Loucy (cell line): Measurements from ENCODE around the gene NR1D2.

Experiments
- H2AFZ ChIP-seq: fragments of 200-600 bp; sonication (generic); 2 replicates; pipeline ENCODE4 v1.6.0; 2016; ENCODE audit warnings: antibody characterized with exemption, mild to moderate bottlenecking, low read length, moderate library complexity
- H3F3A ChIP-seq: fragments of 200-600 bp; 2 replicates; pipeline ENCODE4 v1.6.0; 2016; ENCODE audit warnings: antibody characterized with exemption, low read depth, mild to moderate bottlenecking
- H3K27me3 ChIP-seq: fragments of 200-600 bp; sonication (generic); 2 replicates; pipeline ENCODE4 v1.6.1; 2014; ENCODE audit warnings: low read length, mild to moderate bottlenecking; ENCODE audit not compliant: insufficient read depth, poor library complexity, severe bottlenecking
- H3K36me3 ChIP-seq: fragments of 200-600 bp; sonication (generic); 2 replicates; pipeline ENCODE4 v1.6.1; 2016; ENCODE audit warnings: low read length; ENCODE audit not compliant: insufficient read depth
- H3K4me1 ChIP-seq: fragments of 200-600 bp; sonication (generic); 2 replicates; pipeline ENCODE4 v1.5.1; 2014; ENCODE audit warnings: low read length, mild to moderate bottlenecking; ENCODE audit not compliant: insufficient read depth, poor library complexity, severe bottlenecking
- H3K4me2 ChIP-seq: fragments of 200-600 bp; sonication (generic); 2 replicates; pipeline ENCODE4 v1.6.0; 2014; ENCODE audit warnings: antibody characterized with exemption, low read length, low read depth, mild to moderate bottlenecking; ENCODE audit not compliant: poor library complexity, severe bottlenecking
- H3K4me3 ChIP-seq: fragments of 200-600 bp; sonication (generic); 2 replicates; pipeline ENCODE4 v1.5.1; 2014; ENCODE audit warnings: low read length, mild to moderate bottlenecking, mixed read lengths; ENCODE audit not compliant: poor library complexity, severe bottlenecking
- H3K79me2 ChIP-seq: fragments of 200-600 bp; sonication (generic); 2 replicates; pipeline ENCODE4 v1.6.1; 2014; ENCODE audit warnings: low read length; ENCODE audit not compliant: insufficient read depth
- H3K9ac ChIP-seq: fragments of 200-600 bp; sonication (generic); 2 replicates; pipeline ENCODE4 v1.6.0; 2014; ENCODE audit warnings: mild to moderate bottlenecking, low read depth, low read length, moderate library complexity; ENCODE audit not compliant: poor library complexity, severe bottlenecking
- H3K9me2 ChIP-seq: fragments of 200-600 bp; sonication (generic); replicated peaks from 2 replicates; pipeline ENCODE4 v1.6.1; 2016; ENCODE audit warnings: low read depth, low read length, mixed read lengths
- H3K9me3 ChIP-seq: fragments of 200-600 bp; sonication (generic); 2 replicates; pipeline ENCODE4 v1.6.1; 2014; ENCODE audit warnings: mild to moderate bottlenecking, antibody characterized with exemption, low read length, low read depth; ENCODE audit not compliant: insufficient read depth
- H4K20me1 ChIP-seq: fragments of 200-600 bp; sonication (generic); 2 replicates; pipeline ENCODE4 v1.6.0; 2014; ENCODE audit warnings: antibody characterized with exemption, low read length, mild to moderate bottlenecking; ENCODE audit not compliant: insufficient read depth, poor library complexity, severe bottlenecking
- EZH2phosphoT487 ChIP-seq: fragments of 200-600 bp; IDR thresholded peaks from 2 replicates; pipeline ENCODE4 v1.6.1; 2018; ENCODE audit warnings: antibody characterized with exemption, mild to moderate bottlenecking, moderate library complexity, borderline replicate concordance
- TF ChIP-seq, protein P1 (sequence below): fragments of 200-600 bp; sonication (generic); conservative IDR thresholded peaks from 2 replicates; pipeline ENCODE4 v1.5.1; 2014; ENCODE audit warnings: mild to moderate bottlenecking, antibody characterized with exemption, low read length

Gene NR1D2

DNA sequence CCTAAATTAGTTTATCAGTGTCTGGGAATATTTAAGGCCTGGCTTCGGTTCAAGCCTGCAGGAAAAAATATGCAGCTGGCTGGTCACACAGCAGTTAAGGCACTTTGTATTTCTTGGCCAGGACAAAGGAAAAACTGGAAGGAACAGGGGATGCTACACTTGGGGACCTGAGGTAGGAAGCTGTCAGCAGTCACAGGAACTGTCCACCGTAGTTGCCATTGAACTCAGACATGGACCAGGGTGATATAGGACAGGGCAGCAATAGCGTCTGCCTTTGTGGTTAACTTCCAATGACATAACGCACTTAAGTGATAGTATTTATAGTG is 49.1 kb downstream of the NR1D2 start:
- no peaks in the 10 kb centered on the region for H3F3A ChIP-seq
- peaks cover 28% of the 10 kb centered on the region for H3K4me1 ChIP-seq
- H3K4me3 ChIP-seq = no peak overlapping the region
- no peaks in the 10 kb centered on the region for H3K9me2 ChIP-seq
- no peaks in the 10 kb centered on the region for H4K20me1 ChIP-seq
- H2AFZ ChIP-seq = no peak overlapping the region
- no peaks in the 10 kb centered on the region for H3K27me3 ChIP-seq
- H3K4me2 ChIP-seq = no peak overlapping the region
- no peak overlapping the region for H3K9ac ChIP-seq
- H3K36me3 ChIP-seq = no peaks in the 10 kb centered on the region
- H3K79me2 ChIP-seq = no peaks in the 10 kb centered on the region
- H3K9me3 ChIP-seq = no peaks in the 10 kb centered on the region
- TF ChIP-seq, protein P1, sequence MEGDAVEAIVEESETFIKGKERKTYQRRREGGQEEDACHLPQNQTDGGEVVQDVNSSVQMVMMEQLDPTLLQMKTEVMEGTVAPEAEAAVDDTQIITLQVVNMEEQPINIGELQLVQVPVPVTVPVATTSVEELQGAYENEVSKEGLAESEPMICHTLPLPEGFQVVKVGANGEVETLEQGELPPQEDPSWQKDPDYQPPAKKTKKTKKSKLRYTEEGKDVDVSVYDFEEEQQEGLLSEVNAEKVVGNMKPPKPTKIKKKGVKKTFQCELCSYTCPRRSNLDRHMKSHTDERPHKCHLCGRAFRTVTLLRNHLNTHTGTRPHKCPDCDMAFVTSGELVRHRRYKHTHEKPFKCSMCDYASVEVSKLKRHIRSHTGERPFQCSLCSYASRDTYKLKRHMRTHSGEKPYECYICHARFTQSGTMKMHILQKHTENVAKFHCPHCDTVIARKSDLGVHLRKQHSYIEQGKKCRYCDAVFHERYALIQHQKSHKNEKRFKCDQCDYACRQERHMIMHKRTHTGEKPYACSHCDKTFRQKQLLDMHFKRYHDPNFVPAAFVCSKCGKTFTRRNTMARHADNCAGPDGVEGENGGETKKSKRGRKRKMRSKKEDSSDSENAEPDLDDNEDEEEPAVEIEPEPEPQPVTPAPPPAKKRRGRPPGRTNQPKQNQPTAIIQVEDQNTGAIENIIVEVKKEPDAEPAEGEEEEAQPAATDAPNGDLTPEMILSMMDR = no peak
- TF ChIP-seq EZH2phosphoT487 = no peak

- Histone ChIP-seq H3K4me3 (no peak overlapping the region), H3K4me1 (peaks cover 28% of the 10 kb centered on the region), H3K27me3 (no peaks in the 10 kb centered on the region), H3K9me3 (no peaks in the 10 kb centered on the region), H3F3A (no peaks in the 10 kb centered on the region), H3K9ac (no peak overlapping the region), H3K9me2 (no peaks in the 10 kb centered on the region), H4K20me1 (no peaks in the 10 kb centered on the region), H3K4me2 (no peak overlapping the region), H2AFZ (no peak overlapping the region), H3K36me3 (no peaks in the 10 kb centered on the region), H3K79me2 (no peaks in the 10 kb centered on the region)
- no peak for TF ChIP-seq EZH2phosphoT487
- TF ChIP-seq, protein P1 = no peak
Observed at GRCh38 chr3:23995219-23995618, 50.1 kb downstream of the NR1D2 start.

DNA sequence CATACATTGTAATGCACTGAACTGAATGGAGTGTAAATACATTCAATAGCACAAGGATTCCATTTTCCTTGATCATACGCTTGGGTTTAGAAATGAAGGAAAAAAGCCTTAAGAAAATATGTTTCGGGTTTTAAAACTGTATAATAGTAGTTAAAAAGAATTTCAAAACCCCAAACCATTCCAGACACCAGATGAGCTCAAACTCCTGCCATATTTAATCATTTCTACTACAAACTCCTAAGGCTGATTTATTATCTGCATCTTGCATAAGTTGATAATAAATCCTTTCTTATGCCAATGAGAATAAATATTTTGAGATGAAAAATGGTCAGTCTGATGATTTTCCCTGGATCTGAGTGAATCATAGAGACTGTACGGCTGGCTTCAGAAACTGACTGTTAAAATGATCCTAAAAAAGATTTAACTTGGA is 51.0 kb downstream of the NR1D2 start:
- Histone ChIP-seq H3K4me2 (no peak overlapping the region), H2AFZ (no peak overlapping the region), H3K79me2 (no peaks in the 10 kb centered on the region), H4K20me1 (no peaks in the 10 kb centered on the region), H3K27me3 (no peaks in the 10 kb centered on the region), H3K4me1 (peaks cover 25% of the 10 kb centered on the region), H3F3A (no peaks in the 10 kb centered on the region), H3K36me3 (no peaks in the 10 kb centered on the region), H3K4me3 (no peak overlapping the region), H3K9me2 (no peaks in the 10 kb centered on the region), H3K9ac (no peak overlapping the region), H3K9me3 (no peaks in the 10 kb centered on the region)
- no peak for TF ChIP-seq EZH2phosphoT487
- TF ChIP-seq, protein P1 = no peak
